ENCODE results near the gene ZMIZ2.

DNA sequence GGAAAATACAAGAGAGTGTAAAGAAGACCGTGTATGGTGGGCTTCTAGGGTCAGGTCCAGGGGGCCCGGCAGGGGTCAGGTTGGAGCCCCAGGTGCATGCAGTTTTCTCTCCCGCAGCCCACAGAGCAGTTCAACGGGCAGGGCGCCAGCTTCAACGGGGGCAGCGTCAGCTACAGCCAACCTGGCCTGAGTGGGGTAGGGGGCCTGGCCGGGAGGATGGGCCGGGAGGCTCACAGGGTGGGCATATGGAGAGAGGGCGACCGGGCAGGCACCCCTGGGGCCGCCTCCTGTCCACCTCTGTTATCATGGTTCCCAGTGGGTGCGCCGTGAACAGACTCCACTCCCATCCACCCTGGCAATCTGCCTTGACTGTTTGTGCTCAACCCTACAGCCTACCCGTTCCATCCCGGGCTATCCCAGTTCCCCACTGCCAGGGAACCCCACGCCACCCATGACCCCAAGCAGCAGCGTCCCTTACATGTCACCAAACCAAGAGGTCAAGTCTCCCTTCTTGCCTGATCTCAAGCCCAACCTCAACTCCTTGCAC, 11.5 kb downstream of the ZMIZ2 start:
- TF ChIP-seq, protein P1, sequence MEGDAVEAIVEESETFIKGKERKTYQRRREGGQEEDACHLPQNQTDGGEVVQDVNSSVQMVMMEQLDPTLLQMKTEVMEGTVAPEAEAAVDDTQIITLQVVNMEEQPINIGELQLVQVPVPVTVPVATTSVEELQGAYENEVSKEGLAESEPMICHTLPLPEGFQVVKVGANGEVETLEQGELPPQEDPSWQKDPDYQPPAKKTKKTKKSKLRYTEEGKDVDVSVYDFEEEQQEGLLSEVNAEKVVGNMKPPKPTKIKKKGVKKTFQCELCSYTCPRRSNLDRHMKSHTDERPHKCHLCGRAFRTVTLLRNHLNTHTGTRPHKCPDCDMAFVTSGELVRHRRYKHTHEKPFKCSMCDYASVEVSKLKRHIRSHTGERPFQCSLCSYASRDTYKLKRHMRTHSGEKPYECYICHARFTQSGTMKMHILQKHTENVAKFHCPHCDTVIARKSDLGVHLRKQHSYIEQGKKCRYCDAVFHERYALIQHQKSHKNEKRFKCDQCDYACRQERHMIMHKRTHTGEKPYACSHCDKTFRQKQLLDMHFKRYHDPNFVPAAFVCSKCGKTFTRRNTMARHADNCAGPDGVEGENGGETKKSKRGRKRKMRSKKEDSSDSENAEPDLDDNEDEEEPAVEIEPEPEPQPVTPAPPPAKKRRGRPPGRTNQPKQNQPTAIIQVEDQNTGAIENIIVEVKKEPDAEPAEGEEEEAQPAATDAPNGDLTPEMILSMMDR (conservative IDR thresholded peaks at IDR 0.05 in 1 of 2, IDR thresholded peaks at IDR 0.05 in 1 of 2; ENCODE audit: extremely low read depth in 1 of 2, insufficient read depth in 1 of 2, low read depth in 1 of 2, low read length in 2 of 2), result no peak
- no peak for TF ChIP-seq EZH2 (IDR thresholded peaks at IDR 0.05; ENCODE audit: borderline replicate concordance, low read length)
